Measurements from ENCODE around the gene RHBDD3.

- TF ChIP-seq CTCF (IDR thresholded peaks at IDR 0.05) (no peak), POLR2A (IDR thresholded peaks at IDR 0.05) (no peak)
Measured at GRCh38 chr22:29213493-29213892, 54.3 kb downstream of the RHBDD3 start.
